Neutrophil (primary cell): ENCODE results near the gene PNPT1.
"Not testable (repeated sequence)": the region's sequence is repeated elsewhere in the genome, so short reads cannot be mapped to it uniquely, and the experiment has no call there.

ENCODE experiments used
- H3K27ac ChIP-seq: fragments of 200-600 bp; sonication (generic); 2 replicates; pipeline ENCODE4 v1.5.1; 2016; ENCODE audit warnings: mild to moderate bottlenecking, moderate library complexity
- H3K27me3 ChIP-seq: fragments of 200-600 bp; sonication (generic); 2 replicates; pipeline ENCODE4 v1.6.0; 2016; ENCODE audit warnings: mild to moderate bottlenecking
- H3K36me3 ChIP-seq: fragments of 200-600 bp; sonication (generic); 2 replicates; pipeline ENCODE4 v1.5.1; 2017
- H3K4me1 ChIP-seq, 2 experiments: fragments of 200-600 bp in 1 of 2; sonication (generic) in 1 of 2; 1 replicate in 1 of 2; 2 replicates in 1 of 2; pipeline versions ENCODE4 v1.5.1 to v1.6.1; 2013 to 2016; ENCODE audit warnings: low read depth in 1 of 2, low read length in 1 of 2, mild to moderate bottlenecking in 1 of 2, moderate library complexity in 1 of 2; ENCODE audit not compliant: control insufficient read depth in 1 of 2, insufficient read depth in 1 of 2
- H3K4me3 ChIP-seq, 2 experiments: fragments of 200-600 bp in 1 of 2; sonication (generic) in 1 of 2; 1 replicate in 1 of 2; 2 replicates in 1 of 2; pipeline ENCODE4 v1.5.1; 2013 to 2016; ENCODE audit warnings: low read depth in 1 of 2, low read length in 1 of 2, mild to moderate bottlenecking in 1 of 2, moderate library complexity in 1 of 2
- H3K9me3 ChIP-seq: fragments of 200-600 bp; sonication (generic); 2 replicates; pipeline ENCODE4 v1.5.1; 2016
- CTCF ChIP-seq: fragments of 200-600 bp; sonication (generic); IDR thresholded peaks from 2 replicates; pipeline ENCODE4 v1.5.1; 2016; ENCODE audit warnings: antibody characterized with exemption

Gene PNPT1

DNA sequence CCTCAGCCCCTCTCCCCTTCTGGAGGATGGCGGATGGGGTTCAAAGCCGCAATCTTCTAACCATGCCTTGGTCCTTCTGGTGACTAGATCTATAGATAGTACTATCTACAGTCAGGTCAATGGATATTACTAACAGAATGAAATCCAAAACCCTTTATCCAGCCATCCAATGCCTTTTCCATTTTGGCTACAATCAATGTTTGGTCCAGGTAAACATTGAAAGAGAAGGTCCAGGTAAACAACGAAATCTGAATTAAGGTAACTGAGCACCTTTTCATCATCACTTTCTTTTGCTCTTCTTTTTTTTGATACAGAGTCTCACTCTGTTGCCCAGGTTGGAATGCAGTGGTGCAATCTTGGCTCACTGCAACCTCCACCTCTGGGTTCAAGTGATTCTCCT, 85.9 kb downstream of the PNPT1 start:
- Histone ChIP-seq H3K27me3 (no peaks in the 10 kb centered on the region), H3K4me3 (no peak overlapping the region), H3K4me1 (no peaks in the 10 kb centered on the region), H3K27ac (no peak overlapping the region), H3K36me3 (peaks cover 28% of the 10 kb centered on the region), H3K9me3 (no peaks in the 10 kb centered on the region)
- TF ChIP-seq CTCF = no peak

DNA sequence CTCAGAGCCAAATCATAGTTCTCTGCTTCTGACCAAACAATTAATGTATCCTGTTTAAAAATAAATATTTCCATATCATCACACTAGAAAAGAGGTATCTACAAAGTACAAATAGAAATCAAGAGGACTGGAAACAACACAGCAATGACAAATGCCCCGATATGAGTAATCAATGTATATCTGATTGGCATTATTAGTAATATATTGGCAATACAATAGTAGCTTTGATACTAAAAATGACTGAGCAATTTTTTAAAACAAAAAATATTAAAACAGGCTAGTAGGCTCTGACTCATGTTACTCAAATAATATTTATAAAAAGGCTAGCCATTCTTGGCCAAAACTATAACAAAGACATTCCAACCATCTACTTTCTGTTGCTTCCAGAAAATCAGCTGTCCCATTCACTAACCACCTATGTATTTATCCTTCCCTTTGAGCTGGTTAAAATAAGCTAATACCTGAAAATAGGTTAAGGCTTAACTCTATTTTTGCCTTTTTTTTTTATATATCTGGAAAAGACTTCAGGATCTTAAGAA, 89.5 kb downstream of the PNPT1 start:
- no peak overlapping the region for H3K4me3 ChIP-seq
- no peak overlapping the region for H3K27ac ChIP-seq
- no peaks in the 10 kb centered on the region for H3K27me3 ChIP-seq
- H3K4me1 ChIP-seq = no peaks in the 10 kb centered on the region
- H3K36me3 ChIP-seq = peaks cover 22% of the 10 kb centered on the region
- H3K9me3 ChIP-seq = no peaks in the 10 kb centered on the region
- TF ChIP-seq CTCF = no peak

DNA sequence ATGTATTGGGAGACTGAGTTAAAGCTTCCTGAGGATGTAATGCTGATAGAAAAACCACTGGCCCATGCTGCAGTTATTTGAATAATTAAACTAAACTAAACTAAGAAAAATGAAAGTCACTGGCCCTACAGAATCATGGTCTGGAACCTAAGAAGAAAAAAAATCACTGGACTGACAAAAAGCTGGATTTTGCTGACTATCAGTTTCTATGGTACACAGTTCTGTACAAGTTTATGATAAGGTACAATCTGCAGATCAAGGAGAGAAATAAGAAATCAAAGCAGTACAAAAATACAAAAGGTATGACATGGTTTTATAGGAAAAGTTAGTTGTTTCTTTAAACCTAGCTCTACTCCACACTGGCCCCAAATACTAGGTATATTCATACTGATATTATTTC, 91.8 kb downstream of the PNPT1 start:
- no peaks in the 10 kb centered on the region for H3K27me3 ChIP-seq
- H3K9me3 ChIP-seq = no peaks in the 10 kb centered on the region
- no peak overlapping the region for H3K4me3 ChIP-seq
- no peak for TF ChIP-seq CTCF
- no peak overlapping the region for H3K27ac ChIP-seq
- no peaks in the 10 kb centered on the region for H3K4me1 ChIP-seq
- peaks cover 42% of the 10 kb centered on the region for H3K36me3 ChIP-seq

- H3K4me3 ChIP-seq = no peak overlapping the region
- no peak for TF ChIP-seq CTCF
- H3K4me1 ChIP-seq = no peaks in the 10 kb centered on the region
- H3K27ac ChIP-seq = no peak overlapping the region
- H3K27me3 ChIP-seq = no peaks in the 10 kb centered on the region
- no peaks in the 10 kb centered on the region for H3K9me3 ChIP-seq
- H3K36me3 ChIP-seq = peaks cover 50% of the 10 kb centered on the region
Observed at GRCh38 chr2:55598056-55598795, 95.4 kb downstream of the PNPT1 start.

DNA sequence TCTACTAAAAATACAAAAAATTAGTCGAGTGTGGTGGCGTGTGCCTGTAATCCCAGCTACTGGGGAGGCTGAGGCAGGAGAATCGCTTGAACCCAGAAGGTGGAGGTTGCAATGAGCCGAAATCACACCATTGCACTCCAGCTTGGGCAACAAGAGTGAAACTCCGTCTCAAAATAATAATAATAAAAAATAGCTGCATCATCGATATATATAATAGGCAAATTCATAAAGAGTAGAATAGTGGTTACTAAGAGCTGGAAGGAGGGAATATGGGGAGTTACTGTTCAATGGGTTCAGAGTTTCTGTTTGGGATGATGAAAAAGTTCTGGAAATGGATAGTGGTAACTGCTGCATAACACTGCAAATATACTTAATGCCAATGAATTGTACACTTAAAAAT, 96.8 kb downstream of the PNPT1 start:
- not testable (repeated sequence) for H3K4me3 ChIP-seq, H3K27ac ChIP-seq, H3K4me1 ChIP-seq, H3K27me3 ChIP-seq, H3K9me3 ChIP-seq
- peaks cover 36% of the 10 kb centered on the region for H3K36me3 ChIP-seq

GRCh38 chr2:55595536-55595935, 98.1 kb downstream of the PNPT1 start:
- Histone ChIP-seq H3K36me3 (peaks cover 32% of the 10 kb centered on the region), H3K9me3 (no peaks in the 10 kb centered on the region), H3K27me3 (no peaks in the 10 kb centered on the region), H3K4me1 (no peaks in the 10 kb centered on the region), H3K27ac (no peak overlapping the region), H3K4me3 (no peak overlapping the region)
- TF ChIP-seq CTCF = no peak
